HG03097 (cell line): ENCODE results near the gene TNS2.

Experiments used
- ATAC-seq: cut with Tn5 transposase; IDR thresholded peaks from one replicate; pipeline ENCODE4 v1.9.1; 2021; ENCODE audit not compliant: unreplicated experiment, low FRiP score

Gene TNS2

GRCh38 chr12:53044052-53044581 is 5.7 kb upstream of the TNS2 start:
- ATAC-seq: no peak

- no peak for ATAC-seq
Measured at GRCh38 chr12:53044896-53045695, 4.8 kb upstream of the TNS2 start.

- ATAC-seq: no peak
Measured at GRCh38 chr12:53045696-53046045, 4.2 kb upstream of the TNS2 start.

GRCh38 chr12:53046655-53047220 is 3.1 kb upstream of the TNS2 start:
- peak; percentile 18 for ATAC-seq

GRCh38 chr12:53047221-53048032 is 2.4 kb upstream of the TNS2 start:
- ATAC-seq: peak; percentile 60

- no peak for ATAC-seq
Measured at GRCh38 chr12:53048033-53048779, 1.7 kb upstream of the TNS2 start.

GRCh38 chr12:53048780-53049401 is 974 bp upstream of the TNS2 start:
- ATAC-seq: no peak

- no peak for ATAC-seq
Measured at GRCh38 chr12:53050426-53051057, 677 bp downstream of the TNS2 start.

GRCh38 chr12:53051058-53051880 is 1.4 kb downstream of the TNS2 start:
- ATAC-seq: no peak

GRCh38 chr12:53051881-53052412 is 2.1 kb downstream of the TNS2 start:
- no peak for ATAC-seq

GRCh38 chr12:53052419-53053217 is 2.8 kb downstream of the TNS2 start:
- ATAC-seq: no peak

GRCh38 chr12:53053218-53054111 is 3.6 kb downstream of the TNS2 start:
- ATAC-seq: no peak

- ATAC-seq: peak; percentile 80
Measured at GRCh38 chr12:53054112-53054878, 4.4 kb downstream of the TNS2 start.

GRCh38 chr12:53055471-53056266 is 5.8 kb downstream of the TNS2 start:
- no peak for ATAC-seq

- ATAC-seq: no peak
Measured at GRCh38 chr12:53056296-53056695, 6.4 kb downstream of the TNS2 start.
